ENCODE results near the gene CGNL1. TPM values are rescaled to one million over a fixed set of nuclear protein-coding genes. Genes with fewer than 3 reads are reported as not detected.

CGNL1 gene
- total RNA-seq, 1 donor from 2014 or later: 2.8 TPM

GRCh38 chr15:57537488-57538264 is 161.4 kb downstream of the CGNL1 start:
- Histone ChIP-seq H3K36me3 (ENCODE audit: control insufficient read depth, insufficient read depth, low read length) (peaks cover 2% of the 10 kb centered on the region), H3K4me3 (ENCODE audit: low read depth, low read length) (no peak overlapping the region), H3K27me3 (ENCODE audit: control insufficient read depth, insufficient read depth, low read length) (no peaks in the 10 kb centered on the region)
- no peak for DNase-seq (ENCODE audit: low read depth)
- TF ChIP-seq CTCF (IDR thresholded peaks at IDR 0.05; ENCODE audit: insufficient read depth, low read length, poor library complexity, severe bottlenecking): no peak

- TF ChIP-seq CTCF (IDR thresholded peaks at IDR 0.05; ENCODE audit: insufficient read depth, low read length, poor library complexity, severe bottlenecking): no peak
- DNase-seq (ENCODE audit: low read depth): no peak
- Histone ChIP-seq H3K27me3 (ENCODE audit: control insufficient read depth, insufficient read depth, low read length) (no peaks in the 10 kb centered on the region), H3K36me3 (ENCODE audit: control insufficient read depth, insufficient read depth, low read length) (peaks cover 2% of the 10 kb centered on the region), H3K4me3 (ENCODE audit: low read depth, low read length) (no peak overlapping the region)
These were observed 161.9 kb downstream of the CGNL1 start for GRCh38 chr15:57538265-57538529.

- no peak for DNase-seq (ENCODE audit: low read depth)
- Histone ChIP-seq H3K4me3 (ENCODE audit: low read depth, low read length) (no peak overlapping the region), H3K36me3 (ENCODE audit: control insufficient read depth, insufficient read depth, low read length) (peaks cover 1% of the 10 kb centered on the region), H3K27me3 (ENCODE audit: control insufficient read depth, insufficient read depth, low read length) (no peaks in the 10 kb centered on the region)
- TF ChIP-seq CTCF (IDR thresholded peaks at IDR 0.05; ENCODE audit: insufficient read depth, low read length, poor library complexity, severe bottlenecking): no peak
These were observed 162.5 kb downstream of the CGNL1 start for GRCh38 chr15:57538821-57539220.

- Histone ChIP-seq H3K36me3 (ENCODE audit: control insufficient read depth, insufficient read depth, low read length) (peaks cover 3% of the 10 kb centered on the region), H3K27me3 (ENCODE audit: control insufficient read depth, insufficient read depth, low read length) (no peaks in the 10 kb centered on the region), H3K4me3 (ENCODE audit: low read depth, low read length) (no peak overlapping the region)
- no peak for DNase-seq (ENCODE audit: low read depth)
- TF ChIP-seq CTCF (IDR thresholded peaks at IDR 0.05; ENCODE audit: insufficient read depth, low read length, poor library complexity, severe bottlenecking): no peak
These were observed 163.9 kb downstream of the CGNL1 start for GRCh38 chr15:57540211-57540610.

- peaks cover 5% of the 10 kb centered on the region for H3K36me3 ChIP-seq (ENCODE audit: control insufficient read depth, insufficient read depth, low read length)
- H3K27me3 ChIP-seq (ENCODE audit: control insufficient read depth, insufficient read depth, low read length): no peaks in the 10 kb centered on the region
- DNase-seq (ENCODE audit: low read depth): no peak
- no peak for TF ChIP-seq CTCF (IDR thresholded peaks at IDR 0.05; ENCODE audit: insufficient read depth, low read length, poor library complexity, severe bottlenecking)
- H3K4me3 ChIP-seq (ENCODE audit: low read depth, low read length): no peak overlapping the region
These were observed 164.4 kb downstream of the CGNL1 start for GRCh38 chr15:57540736-57541135.

- H3K27me3 ChIP-seq (ENCODE audit: control insufficient read depth, insufficient read depth, low read length): no peaks in the 10 kb centered on the region
- DNase-seq (ENCODE audit: low read depth): no peak
- peaks cover 5% of the 10 kb centered on the region for H3K36me3 ChIP-seq (ENCODE audit: control insufficient read depth, insufficient read depth, low read length)
- no peak for TF ChIP-seq CTCF (IDR thresholded peaks at IDR 0.05; ENCODE audit: insufficient read depth, low read length, poor library complexity, severe bottlenecking)
- H3K4me3 ChIP-seq (ENCODE audit: low read depth, low read length): no peak overlapping the region
These were observed 165.0 kb downstream of the CGNL1 start for GRCh38 chr15:57541271-57541670.

Data from kidney epithelial cell (primary cell).